22Rv1 (cell line): ENCODE measurements around the gene FAM149B1.

Source experiments
- H3K27ac ChIP-seq: fragments of 450-650 bp; 2 replicates; pipeline ENCODE4 v1.5.1; 2017
- ZFX ChIP-seq: fragments of 450-650 bp; IDR thresholded peaks from 2 replicates; pipeline ENCODE4 v1.6.1; 2017; ENCODE audit warnings: antibody characterized with exemption, borderline replicate concordance
- TF ChIP-seq, protein P1 (sequence below): fragments of 450-650 bp; IDR thresholded peaks from 2 replicates; pipeline ENCODE4 v1.5.1; 2017; ENCODE audit warnings: mild to moderate bottlenecking

Gene FAM149B1

DNA sequence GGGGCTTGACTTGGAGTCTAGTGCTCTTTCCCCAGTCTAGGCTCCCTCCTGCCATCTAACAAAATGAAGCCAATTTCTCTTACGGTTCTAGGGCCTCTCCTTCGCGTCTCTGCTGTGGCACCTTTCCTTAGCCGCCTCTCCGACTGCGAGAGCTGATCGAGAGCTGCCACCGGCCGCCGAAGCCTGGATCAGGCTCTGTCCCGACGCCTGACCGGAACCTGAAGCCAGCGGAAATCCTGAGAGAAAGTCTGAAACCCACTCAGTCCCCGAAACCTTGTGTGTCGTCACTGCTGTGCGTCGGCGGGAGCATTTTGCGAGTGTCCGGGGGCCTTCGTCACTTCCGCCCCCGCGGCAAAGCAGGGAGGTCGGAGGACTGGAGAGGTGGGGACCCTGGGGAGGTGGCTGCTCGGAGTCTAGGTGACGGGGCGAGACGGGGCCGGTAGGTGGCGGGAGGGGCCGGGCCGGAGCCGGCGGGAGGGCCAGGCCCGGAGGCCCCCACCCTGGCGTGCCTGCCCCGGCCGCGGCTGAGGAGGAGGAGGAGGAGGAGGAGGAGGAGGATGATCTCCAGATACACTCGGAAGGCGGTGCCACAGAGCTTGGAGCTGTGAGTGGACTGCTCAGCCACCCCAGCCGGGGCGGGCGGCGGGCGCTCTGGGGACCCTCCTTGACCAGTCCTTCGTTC is at the start of gene FAM149B1, which contains the start of gene ECD:
TSS of gene FAM149B1 (plus strand) at position 337 of the 682 bp plus-strand sequence. CDS start at position 558, 221 bp downstream.
TSS of gene ECD (minus strand) at position 226 of the 682 bp plus-strand sequence. CDS start 4,071 bp downstream, outside the sequence.
- no peak for TF ChIP-seq ZFX
- TF ChIP-seq, protein P1, sequence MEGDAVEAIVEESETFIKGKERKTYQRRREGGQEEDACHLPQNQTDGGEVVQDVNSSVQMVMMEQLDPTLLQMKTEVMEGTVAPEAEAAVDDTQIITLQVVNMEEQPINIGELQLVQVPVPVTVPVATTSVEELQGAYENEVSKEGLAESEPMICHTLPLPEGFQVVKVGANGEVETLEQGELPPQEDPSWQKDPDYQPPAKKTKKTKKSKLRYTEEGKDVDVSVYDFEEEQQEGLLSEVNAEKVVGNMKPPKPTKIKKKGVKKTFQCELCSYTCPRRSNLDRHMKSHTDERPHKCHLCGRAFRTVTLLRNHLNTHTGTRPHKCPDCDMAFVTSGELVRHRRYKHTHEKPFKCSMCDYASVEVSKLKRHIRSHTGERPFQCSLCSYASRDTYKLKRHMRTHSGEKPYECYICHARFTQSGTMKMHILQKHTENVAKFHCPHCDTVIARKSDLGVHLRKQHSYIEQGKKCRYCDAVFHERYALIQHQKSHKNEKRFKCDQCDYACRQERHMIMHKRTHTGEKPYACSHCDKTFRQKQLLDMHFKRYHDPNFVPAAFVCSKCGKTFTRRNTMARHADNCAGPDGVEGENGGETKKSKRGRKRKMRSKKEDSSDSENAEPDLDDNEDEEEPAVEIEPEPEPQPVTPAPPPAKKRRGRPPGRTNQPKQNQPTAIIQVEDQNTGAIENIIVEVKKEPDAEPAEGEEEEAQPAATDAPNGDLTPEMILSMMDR = peak; percentile 30; the same call in 1 of the 2 replicates
- H3K27ac ChIP-seq = peak within 1 kb of the TSS; percentile 91

DNA sequence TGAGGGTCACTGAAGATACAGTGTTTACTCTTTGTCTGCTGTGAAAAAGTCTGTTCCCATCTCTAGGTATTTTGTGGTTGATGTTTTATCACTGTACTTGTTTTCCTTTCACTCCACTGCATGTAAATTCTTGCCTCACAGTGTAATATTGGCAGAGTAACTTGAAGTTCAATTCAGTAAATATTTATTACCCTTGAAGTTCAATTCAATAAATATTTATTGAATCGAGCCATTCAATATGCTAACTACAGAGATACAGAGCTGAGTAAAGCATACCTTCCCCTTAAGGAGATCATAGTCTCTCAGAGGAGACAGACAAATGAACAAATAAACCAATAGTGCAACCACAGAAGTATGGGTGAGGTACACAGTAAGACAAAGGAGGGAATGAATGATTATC is 48.5 kb upstream of the FAM149B1 start:
- peak overlapping the region; percentile 56 for H3K27ac ChIP-seq
- TF ChIP-seq, protein P1 = no peak
- no peak for TF ChIP-seq ZFX

DNA sequence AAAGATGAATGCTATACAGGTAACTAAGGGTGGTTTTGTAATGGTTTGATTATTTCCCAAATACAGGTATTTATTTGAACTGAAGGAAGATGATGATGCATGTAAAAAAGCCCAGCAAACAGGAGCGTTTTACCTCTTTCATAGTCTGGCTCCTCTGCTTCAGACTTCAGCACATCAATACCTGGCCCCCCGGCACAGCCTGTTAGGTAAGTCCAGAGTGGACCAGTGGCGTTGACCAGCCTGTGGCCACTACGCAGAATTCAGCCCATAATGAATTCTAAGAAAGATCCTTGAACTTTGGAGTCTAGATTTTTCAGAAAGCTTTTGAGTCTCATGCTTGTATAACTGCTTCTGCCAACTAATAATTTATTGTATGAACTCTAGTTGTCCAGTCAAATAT is 48.0 kb upstream of the FAM149B1 start:
- TF ChIP-seq ZFX = no peak
- TF ChIP-seq, protein P1 = no peak
- H3K27ac ChIP-seq = peak overlapping the region; percentile 56

DNA sequence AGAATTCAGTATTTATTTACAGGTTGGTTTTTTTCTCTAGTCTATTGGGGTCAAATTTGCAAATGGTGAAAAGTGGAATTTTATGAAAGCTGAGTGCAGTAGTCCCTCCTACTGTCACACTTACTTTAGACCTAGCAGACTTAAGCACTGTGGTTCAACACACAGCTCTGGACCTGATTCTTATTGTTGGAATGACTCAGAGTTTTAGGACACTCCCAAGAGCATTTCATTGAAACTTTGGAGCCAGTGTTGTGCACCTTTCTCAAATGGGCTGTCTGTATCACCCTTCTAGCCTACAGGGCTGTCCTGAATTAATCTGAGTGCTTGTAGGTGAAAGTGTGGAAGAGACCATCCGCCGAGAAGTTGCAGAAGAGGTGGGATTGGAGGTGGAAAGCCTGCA is 41.6 kb upstream of the FAM149B1 start:
- no peak overlapping the region for H3K27ac ChIP-seq
- TF ChIP-seq, protein P1 = no peak
- no peak for TF ChIP-seq ZFX

DNA sequence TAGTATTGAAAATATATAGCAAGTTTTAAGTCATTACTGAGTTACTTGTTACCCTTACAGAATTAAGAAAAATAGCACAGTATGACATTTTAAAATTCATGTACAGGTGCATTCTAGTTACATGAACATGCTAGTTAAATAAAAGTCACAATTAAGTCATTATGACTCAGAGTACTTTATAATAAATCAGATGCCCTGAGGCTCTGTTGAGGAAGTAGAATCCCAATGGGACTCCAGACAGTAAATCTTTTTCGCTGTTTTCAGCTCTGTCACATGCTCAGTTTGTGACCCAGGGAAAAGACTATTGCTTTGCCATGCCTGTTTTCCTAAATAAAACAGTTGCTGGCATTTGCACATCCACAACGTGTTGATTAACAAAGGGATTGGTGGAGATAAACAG is 36.6 kb upstream of the FAM149B1 start:
- peak overlapping the region; percentile 61 for H3K27ac ChIP-seq

DNA sequence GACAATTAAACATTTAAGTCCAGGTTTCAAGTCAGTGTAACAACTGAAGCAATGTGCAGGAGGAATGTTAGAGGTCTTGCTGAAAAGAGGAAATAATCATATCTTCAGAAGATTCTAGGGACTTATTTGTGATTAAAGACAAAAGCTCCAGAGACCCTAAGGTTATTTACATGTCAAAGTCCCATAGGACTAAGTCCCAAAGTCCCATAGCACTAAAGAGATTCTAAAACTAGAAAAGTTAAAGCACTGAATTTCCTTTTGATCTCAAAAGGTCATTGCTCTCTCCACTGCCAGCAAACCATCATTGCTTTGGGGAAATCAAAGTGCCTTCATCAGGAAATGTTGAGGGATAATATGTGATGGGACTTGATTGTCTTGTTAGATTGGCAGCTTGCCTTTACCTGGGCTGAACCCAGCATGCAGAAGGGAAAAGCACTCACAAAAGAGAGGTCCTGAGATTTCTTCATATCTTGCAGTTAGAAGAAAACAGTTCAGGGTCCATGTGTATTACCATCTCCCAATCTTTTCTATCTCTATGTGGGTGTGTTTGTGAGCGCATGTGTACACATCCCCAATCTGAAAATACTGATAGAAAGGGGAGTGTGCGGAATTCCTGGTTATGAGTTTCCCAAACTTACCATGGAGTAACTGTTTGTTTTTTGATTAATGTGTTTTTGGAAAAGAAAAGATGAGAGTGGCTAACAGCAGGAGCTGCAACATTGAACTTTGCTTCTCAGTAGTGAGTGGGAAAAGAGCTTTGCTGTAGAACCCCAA is 35.8 kb upstream of the FAM149B1 start:
- H3K27ac ChIP-seq = peak overlapping the region; percentile 61
- TF ChIP-seq, protein P1 = no peak
- no peak for TF ChIP-seq ZFX

More for the DNA sequence above, 36.6 kb upstream of the FAM149B1 start:
- TF ChIP-seq, protein P1 = no peak
- TF ChIP-seq ZFX = no peak

DNA sequence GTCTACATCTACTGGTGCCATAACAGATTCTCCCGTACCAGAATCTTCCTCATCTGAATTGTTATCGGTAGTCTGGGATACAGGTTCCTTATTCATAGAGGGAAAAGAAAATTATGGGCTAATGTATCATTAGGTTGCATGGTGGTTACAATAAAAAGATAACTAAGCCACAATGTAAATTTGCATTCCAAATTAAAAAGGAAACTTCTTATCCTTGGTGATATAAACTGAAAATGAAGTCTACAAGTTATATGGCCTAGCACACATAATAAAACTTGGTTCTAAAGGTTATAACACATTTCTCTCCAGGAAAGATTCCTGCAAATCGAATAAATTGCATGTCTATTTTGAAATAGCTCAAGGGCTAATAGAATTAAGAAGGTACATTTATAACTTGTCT is 33.2 kb upstream of the FAM149B1 start:
- no peak overlapping the region for H3K27ac ChIP-seq
- TF ChIP-seq, protein P1 = no peak
- no peak for TF ChIP-seq ZFX
